Activated T-cell treated with anti-CD3 and anti-CD28 coated beads, Interleukin-2, amount 50 U/mL, for 1 hour (primary cell): Measurements from ENCODE around the gene SLC13A3.

Source experiments
- DNase-seq: peaks from one replicate; pipeline ENCODE4 v3.0.0-alpha.2; 2020

SLC13A3 gene, protein sequence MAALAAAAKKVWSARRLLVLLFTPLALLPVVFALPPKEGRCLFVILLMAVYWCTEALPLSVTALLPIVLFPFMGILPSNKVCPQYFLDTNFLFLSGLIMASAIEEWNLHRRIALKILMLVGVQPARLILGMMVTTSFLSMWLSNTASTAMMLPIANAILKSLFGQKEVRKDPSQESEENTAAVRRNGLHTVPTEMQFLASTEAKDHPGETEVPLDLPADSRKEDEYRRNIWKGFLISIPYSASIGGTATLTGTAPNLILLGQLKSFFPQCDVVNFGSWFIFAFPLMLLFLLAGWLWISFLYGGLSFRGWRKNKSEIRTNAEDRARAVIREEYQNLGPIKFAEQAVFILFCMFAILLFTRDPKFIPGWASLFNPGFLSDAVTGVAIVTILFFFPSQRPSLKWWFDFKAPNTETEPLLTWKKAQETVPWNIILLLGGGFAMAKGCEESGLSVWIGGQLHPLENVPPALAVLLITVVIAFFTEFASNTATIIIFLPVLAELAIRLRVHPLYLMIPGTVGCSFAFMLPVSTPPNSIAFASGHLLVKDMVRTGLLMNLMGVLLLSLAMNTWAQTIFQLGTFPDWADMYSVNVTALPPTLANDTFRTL

DNA sequence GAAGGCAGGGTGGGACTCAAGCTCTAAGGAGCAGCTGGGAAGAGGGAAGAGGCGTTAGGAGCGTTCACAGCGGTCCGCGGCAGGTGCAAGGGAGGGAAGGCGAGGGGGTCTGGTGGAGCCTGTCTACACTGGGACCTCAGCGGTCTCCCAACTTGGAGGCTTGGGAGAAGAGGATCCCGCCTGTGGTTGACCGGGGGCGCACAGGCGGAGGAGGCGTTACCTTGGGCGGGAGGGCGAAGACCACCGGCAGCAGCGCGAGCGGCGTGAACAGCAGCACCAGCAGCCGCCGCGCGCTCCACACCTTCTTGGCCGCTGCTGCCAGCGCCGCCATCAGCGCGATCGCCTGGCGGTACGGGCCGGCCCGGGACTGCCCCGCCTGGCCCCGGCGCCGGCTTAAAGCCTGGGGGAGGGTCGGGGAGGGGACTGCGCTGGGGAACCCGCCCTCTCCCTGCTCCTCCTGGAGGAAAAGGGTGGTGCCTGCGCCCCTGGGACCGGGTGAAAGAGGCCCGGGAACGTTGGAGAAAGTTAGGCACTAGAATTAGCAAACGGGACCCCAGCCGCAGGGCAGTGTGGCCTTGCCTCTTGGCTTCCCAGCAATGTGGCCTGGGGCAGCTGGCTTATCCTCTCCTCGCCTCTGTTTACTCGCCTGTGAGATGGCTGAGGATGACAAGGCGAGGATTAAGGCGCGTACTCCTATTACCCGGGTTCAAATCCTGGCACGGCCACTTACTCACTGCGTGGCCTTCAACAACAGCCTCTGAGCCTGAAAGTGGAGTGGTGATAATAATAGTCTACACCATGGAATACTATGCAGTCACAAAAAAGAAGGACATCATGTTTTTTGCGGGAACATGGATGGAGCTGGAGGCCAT, at the start of gene SLC13A3:
Gene SLC13A3 (minus strand): TSS at position 369 of the 872 bp plus-strand sequence. CDS start 38 bp downstream, at position 331.
- no peak for DNase-seq

GRCh38 chr20:46701057-46701456, 49.8 kb upstream of the SLC13A3 start:
- DNase-seq, result no peak

- no peak for DNase-seq
Measured at GRCh38 chr20:46700481-46700880, 49.2 kb upstream of the SLC13A3 start.

- DNase-seq, result no peak
Measured at GRCh38 chr20:46699651-46700359, 48.5 kb upstream of the SLC13A3 start.

GRCh38 chr20:46698788-46699187, 47.5 kb upstream of the SLC13A3 start:
- no peak for DNase-seq

DNA sequence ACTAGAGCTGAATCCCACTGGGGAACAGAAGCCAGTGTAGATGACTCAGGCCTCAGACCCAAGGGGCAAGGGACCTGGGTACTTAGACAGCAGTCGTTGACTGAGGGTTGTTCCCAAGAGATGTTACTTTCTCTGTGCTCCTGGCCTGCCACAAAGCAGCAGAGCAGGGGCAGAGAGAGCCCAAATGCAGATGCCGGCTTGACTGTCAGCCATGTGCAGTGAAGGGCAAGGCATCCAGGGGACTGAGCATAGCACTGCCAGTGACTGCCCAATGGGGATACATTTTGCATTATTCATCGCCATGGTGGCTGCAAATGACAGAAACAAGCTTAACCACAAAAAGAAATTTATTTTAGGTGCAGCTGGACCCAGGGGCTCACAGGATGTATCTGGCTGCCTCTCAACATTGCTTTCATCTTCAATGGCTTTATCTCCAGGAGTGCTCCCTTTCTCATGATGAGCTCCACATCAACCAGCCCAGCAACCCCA, 45.6 kb upstream of the SLC13A3 start:
- no peak for DNase-seq

- DNase-seq, result no peak
Measured at GRCh38 chr20:46695892-46696291, 44.6 kb upstream of the SLC13A3 start.

DNA sequence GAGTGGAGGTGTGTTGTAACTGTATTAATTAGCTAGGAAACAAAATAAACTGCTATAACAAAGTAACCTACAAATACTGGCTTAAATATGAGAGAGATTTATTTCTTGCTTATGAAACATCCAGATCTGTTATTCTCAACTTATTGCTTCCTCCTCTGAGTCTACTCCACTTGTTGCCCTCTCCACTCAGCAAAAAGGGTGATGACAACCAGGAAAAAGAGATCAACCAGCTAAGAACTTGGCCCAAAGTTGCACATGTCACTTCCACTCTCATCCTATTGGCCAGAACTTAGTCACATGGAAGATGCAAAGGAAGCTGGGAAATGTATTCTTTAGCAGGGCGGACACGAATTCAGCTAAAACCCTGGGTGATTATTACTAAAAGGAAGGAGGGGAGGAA, 43.2 kb upstream of the SLC13A3 start:
- DNase-seq, result no peak

DNA sequence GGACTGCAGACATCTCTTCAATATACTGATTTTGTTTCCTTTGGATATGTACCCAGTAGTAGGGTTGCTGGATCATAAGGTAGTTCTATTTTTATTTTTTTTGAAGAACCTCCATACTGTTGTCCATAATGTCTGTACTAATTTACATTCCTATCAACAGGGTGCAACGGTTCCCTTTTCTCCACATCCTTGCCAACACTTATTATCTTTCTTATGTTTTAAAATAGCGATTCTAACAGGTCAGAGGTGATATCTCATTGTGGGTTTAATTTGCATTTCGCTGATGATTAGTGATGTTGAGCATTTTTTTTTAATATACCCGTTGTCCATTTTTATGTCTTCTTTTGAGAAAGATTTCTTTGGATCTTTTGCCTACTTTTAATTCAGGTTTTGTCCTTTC, 39.9 kb upstream of the SLC13A3 start:
- no peak for DNase-seq

- no peak for DNase-seq
Measured at GRCh38 chr20:46690219-46691106, 39.2 kb upstream of the SLC13A3 start.

DNA sequence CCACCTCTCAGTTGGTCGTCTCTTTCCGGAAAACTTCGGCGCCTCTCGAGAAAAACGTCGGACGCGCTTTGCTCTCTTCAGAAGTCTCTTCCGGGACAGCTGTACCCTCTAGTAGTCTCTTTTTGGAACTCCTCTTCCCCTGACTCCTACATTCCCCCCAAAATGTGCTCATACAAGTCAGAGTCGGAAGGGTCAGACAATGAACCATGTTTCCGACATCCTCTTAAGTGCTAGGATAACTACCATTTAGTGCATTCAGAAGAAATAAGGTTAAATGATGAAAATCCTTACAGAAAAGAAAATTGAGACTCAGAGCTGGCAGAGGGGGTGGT, 38.5 kb upstream of the SLC13A3 start:
- DNase-seq, result no peak

GRCh38 chr20:46689082-46689753, 38.0 kb upstream of the SLC13A3 start, which contains the start of gene TP53RK:
Gene TP53RK (minus strand): TSS chr20:46689444. CDS start chr20:46689414, 30 bp downstream.
- peak; percentile 92 for DNase-seq

GRCh38 chr20:46688151-46689081, 37.2 kb upstream of the SLC13A3 start:
- DNase-seq, result no peak

DNA sequence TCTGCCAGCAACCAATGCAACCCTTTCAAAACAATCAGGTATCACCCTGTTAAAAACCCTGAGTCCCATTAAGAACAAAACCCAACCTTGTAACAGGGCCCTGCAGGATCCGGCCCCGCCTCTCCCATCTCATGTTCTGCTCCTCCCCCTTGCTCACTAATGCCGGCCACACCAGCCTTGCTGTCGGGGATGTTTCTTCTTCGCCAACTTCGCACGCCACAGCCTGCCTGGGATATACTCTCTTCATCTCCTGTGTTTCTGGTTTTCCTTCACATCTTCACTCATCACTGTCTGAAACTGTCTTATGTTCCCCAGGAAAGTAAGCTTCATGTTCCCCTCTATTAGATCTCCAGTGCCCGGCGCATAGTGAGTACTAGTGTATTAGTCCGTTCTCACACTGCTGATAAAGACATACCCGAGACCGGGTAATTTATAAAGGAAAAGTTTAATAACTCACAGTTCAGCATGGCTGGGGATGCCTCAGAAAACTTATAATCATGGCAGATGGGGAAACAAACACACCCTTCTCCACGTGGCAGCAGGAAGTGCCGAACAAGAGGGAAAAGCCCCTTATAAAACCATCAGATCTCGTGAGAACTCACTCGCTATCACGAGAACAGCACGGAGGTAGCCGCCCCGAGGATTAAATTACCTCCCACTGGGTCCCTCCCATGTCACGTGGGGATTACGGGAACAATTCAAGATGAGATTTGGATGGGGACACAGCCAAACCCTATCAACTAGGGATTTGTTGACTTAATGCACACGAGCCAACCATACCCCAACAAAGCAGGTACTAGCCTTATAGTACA, 32.9 kb upstream of the SLC13A3 start:
- no peak for DNase-seq

DNA sequence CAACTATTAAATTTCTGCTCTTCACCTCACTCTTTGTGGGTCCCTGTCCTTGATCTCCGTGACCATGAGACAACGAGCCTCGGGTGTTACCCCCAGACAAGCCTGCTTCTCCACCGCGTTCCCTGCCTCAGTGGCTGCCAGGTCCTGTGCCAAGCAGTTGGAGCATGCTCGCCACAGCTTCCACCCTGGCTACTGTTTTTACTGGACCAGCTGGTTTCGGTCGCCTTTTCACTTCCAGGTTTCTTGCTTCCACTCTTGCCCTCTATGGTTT, 32.3 kb upstream of the SLC13A3 start:
- no peak for DNase-seq

DNA sequence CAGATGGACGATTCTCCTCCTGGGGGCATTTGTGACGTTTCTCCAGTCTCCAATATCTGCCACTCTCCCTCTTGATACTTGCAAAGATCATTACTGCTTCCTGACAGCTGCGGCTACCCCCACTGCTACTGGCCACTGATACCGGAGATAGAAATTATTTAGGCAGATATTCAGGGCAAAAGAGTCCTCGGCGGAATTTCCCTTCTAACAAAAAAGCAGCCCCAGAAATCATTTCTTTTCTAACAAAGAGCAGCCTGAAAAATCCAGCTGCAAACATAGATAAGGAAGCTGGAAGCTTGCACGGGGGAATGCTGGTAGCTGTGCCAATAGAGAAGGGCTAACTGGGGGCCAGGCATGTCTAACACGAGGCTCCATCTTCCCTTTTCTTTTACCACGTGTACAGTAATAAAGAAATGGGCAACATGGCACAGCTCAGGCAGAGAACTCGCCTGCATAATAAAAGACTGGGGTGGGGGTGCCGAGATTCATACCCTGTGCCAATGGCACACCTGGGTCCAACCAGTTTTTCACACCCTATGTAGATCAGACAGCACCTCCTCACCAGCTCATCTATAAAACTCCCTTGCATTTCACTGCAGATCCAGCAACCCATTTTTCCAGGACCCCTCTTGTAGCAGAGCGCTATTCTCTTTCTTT, 31.9 kb upstream of the SLC13A3 start:
- DNase-seq, result no peak

DNA sequence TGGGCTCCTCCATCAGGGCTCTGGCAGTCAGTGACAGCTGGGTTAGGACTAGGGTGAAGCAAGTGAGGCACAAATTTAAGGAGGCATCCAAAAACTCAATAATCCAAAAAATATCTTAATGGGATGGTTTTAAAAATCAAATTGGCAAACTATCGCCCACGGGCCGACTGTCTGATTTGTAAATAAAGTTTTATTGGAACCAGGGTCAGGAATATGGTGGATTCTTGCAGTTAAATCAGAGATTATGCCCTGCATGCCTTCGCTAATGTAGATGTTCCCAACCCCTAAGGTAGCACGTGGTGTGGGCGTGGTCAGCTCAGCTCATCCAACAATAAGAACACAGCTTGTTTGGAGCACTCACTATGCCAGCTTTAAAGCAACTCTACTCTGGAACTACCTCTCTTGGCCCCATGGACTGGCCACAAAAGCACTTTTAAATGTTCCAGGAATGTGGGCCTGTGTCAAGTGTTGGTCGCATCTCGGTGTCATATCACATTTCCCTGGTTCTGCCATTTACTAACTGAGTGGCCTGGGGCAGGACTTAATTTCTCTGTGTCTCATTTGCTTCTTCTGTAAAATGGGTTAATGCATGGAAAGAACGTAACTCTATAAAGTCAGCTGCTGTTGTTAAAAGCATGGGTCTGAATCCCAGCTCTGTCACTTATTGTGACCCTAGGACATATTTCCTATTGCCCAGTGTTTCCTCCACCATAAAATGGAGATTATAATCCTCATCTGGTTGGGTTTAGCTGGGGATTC, 31.0 kb upstream of the SLC13A3 start:
- no peak for DNase-seq
